IMR-90 (cell line): Measurements from ENCODE around the gene RAPGEF2. TPM values are rescaled to one million over a fixed set of nuclear protein-coding genes. Genes with fewer than 3 reads are reported as not detected.

ENCODE experiments used
- ATAC-seq: fragments of 200-7000 bp; cut with Tn5 transposase; 2 replicates; pipeline ENCODE4 v1.9.1; 2020; ENCODE audit warnings: low read depth, mild to moderate bottlenecking, moderate library complexity
- BruUV-seq: library from RNA; stranded (reverse); fragments of 400-500 nt; replicated peaks from 2 replicates; lab custom pipeline; 2021; lab: Mats Ljungman, UMichigan
- CTCF ChIA-PET: fragments of 300-600 bp; formaldehyde crosslinking; extraction: SDS; loops from one replicate; lab custom pipeline; 2021; ENCODE audit warnings: antibody characterized with exemption; lab: Yijun Ruan, JAX
- POLR2A ChIA-PET: fragments of 300-600 bp; sonication (Branson Sonifier 250); formaldehyde crosslinking; loops from one replicate; lab custom pipeline; 2022; ENCODE audit warnings: antibody characterized with exemption; ENCODE audit not compliant: unreplicated experiment; lab: Charles Lee
- DNase-seq: peaks from one replicate; pipeline ENCODE4 v3.0.0; 2013
- H2AFZ ChIP-seq: replicated peaks from 2 replicates; pipeline ENCODE3; 2013; ENCODE audit warnings: low read length, mild to moderate bottlenecking; ENCODE audit not compliant: poor library complexity
- H2AK5ac ChIP-seq: 2 replicates; pipeline ENCODE4 v1.6.1; 2013; ENCODE audit warnings: low read depth, low read length, inconsistent platforms
- H2AK9ac ChIP-seq: replicated peaks from 2 replicates; pipeline ENCODE3; 2013; ENCODE audit warnings: mild to moderate bottlenecking, low read depth, low read length, moderate library complexity; ENCODE audit not compliant: poor library complexity
- H2BK120ac ChIP-seq: 2 replicates; pipeline ENCODE4 v1.6.1; 2013; ENCODE audit warnings: low read depth, low read length, inconsistent platforms
- H2BK15ac ChIP-seq: 3 replicates; pipeline ENCODE4 v1.6.1; 2013; ENCODE audit warnings: low read depth, low read length, inconsistent platforms
- H2BK20ac ChIP-seq: 2 replicates; pipeline ENCODE4 v1.6.1; 2013; ENCODE audit warnings: low read depth, mild to moderate bottlenecking, inconsistent platforms, low read length, moderate library complexity
- H2BK5ac ChIP-seq: 2 replicates; pipeline ENCODE4 v1.6.1; 2013; ENCODE audit warnings: mild to moderate bottlenecking, low read depth, low read length, inconsistent platforms; ENCODE audit not compliant: poor library complexity, severe bottlenecking
- H3K14ac ChIP-seq: replicated peaks from 2 replicates; pipeline ENCODE4 v1.6.1; 2013; ENCODE audit warnings: low read depth, low read length, inconsistent platforms
- H3K18ac ChIP-seq: 2 replicates; pipeline ENCODE4 v1.6.1; 2013; ENCODE audit warnings: low read depth, low read length, control low read depth
- H3K23ac ChIP-seq: 2 replicates; pipeline ENCODE4 v1.6.1; 2013; ENCODE audit warnings: low read depth, low read length, inconsistent platforms
- H3K27ac ChIP-seq: 2 replicates; pipeline ENCODE4 v1.5.1; 2013; ENCODE audit warnings: mild to moderate bottlenecking, control low read depth, low read length; ENCODE audit not compliant: insufficient read depth
- H3K27me3 ChIP-seq: 2 replicates; pipeline ENCODE4 v1.6.1; 2013; ENCODE audit warnings: low read length; ENCODE audit not compliant: control insufficient read depth, insufficient read depth
- H3K36me3 ChIP-seq: 2 replicates; pipeline ENCODE4 v1.6.1; 2013; ENCODE audit warnings: low read length, mixed read lengths; ENCODE audit not compliant: control insufficient read depth, insufficient read depth
- H3K4ac ChIP-seq: 2 replicates; pipeline ENCODE4 v1.6.1; 2013; ENCODE audit warnings: low read depth, low read length, inconsistent platforms
- H3K4me1 ChIP-seq: 2 replicates; pipeline ENCODE4 v1.6.1; 2013; ENCODE audit warnings: low read length, mixed read lengths; ENCODE audit not compliant: control insufficient read depth, insufficient read depth
- H3K4me2 ChIP-seq: 2 replicates; pipeline ENCODE4 v1.6.1; 2013; ENCODE audit warnings: low read depth, mild to moderate bottlenecking, control low read depth, low read length, moderate library complexity
- H3K4me3 ChIP-seq: 2 replicates; pipeline ENCODE4 v1.5.1; 2013; ENCODE audit warnings: low read depth, mild to moderate bottlenecking, control low read depth, low read length, moderate library complexity; ENCODE audit not compliant: insufficient read depth
- H3K56ac ChIP-seq: 2 replicates; pipeline ENCODE4 v1.6.1; 2013; ENCODE audit warnings: low read length, inconsistent platforms; ENCODE audit not compliant: insufficient read depth; ENCODE audit errors: extremely low read depth
- H3K79me1 ChIP-seq, 2 experiments: 2 replicates each; pipeline ENCODE4 v1.6.1; 2013; ENCODE audit warnings: low read length in 2 of 2, inconsistent platforms in 1 of 2, low read depth in 1 of 2
- H3K9ac ChIP-seq: 2 replicates; pipeline ENCODE4 v1.6.1; 2013; ENCODE audit warnings: low read depth, low read length, control low read depth
- H3K9me1 ChIP-seq: 2 replicates; pipeline ENCODE4 v1.6.1; 2013; ENCODE audit warnings: low read length, inconsistent platforms; ENCODE audit not compliant: insufficient read depth
- H3K9me3 ChIP-seq: 2 replicates; pipeline ENCODE4 v1.6.1; 2013; ENCODE audit warnings: low read length; ENCODE audit not compliant: control insufficient read depth, insufficient read depth
- H4K20me1 ChIP-seq: 2 replicates; pipeline ENCODE4 v1.6.1; 2013; ENCODE audit warnings: low read length, inconsistent platforms; ENCODE audit not compliant: insufficient read depth
- H4K5ac ChIP-seq: 2 replicates; pipeline ENCODE4 v1.6.1; 2013; ENCODE audit warnings: mild to moderate bottlenecking, low read depth, low read length, control low read depth
- H4K8ac ChIP-seq, 2 experiments: 2 replicates each; pipeline ENCODE4 v1.6.1; 2013; ENCODE audit warnings: low read depth in 2 of 2, low read length in 2 of 2, control low read depth in 1 of 2, inconsistent platforms in 1 of 2
- H4K91ac ChIP-seq: 2 replicates; pipeline ENCODE4 v1.6.1; 2013; ENCODE audit warnings: low read depth, low read length, inconsistent platforms; ENCODE audit not compliant: insufficient read depth
- BHLHE40 ChIP-seq: fragments of 150-350 bp; IDR thresholded peaks from 2 replicates; pipeline ENCODE4 v1.6.1; 2016; ENCODE audit warnings: mild to moderate bottlenecking, low read depth, low read length
- CHD1 ChIP-seq: IDR thresholded peaks from 2 replicates; pipeline ENCODE4 v1.6.1; 2012; ENCODE audit warnings: low read depth, low read length, improper control_type of control experiment
- FOS ChIP-seq: fragments of 150-350 bp; IDR thresholded peaks from 2 replicates; pipeline ENCODE4 v1.6.1; 2016; ENCODE audit warnings: low read depth, low read length
- POLR2A ChIP-seq: IDR thresholded peaks from 2 replicates; pipeline ENCODE4 v1.6.1; 2012; ENCODE audit warnings: mild to moderate bottlenecking, low read depth, low read length
- RAD21 ChIP-seq: IDR thresholded peaks from 2 replicates; pipeline ENCODE4 v1.6.1; 2012; ENCODE audit warnings: low read length, improper control_type of control experiment
- RFX5 ChIP-seq: IDR thresholded peaks from 2 replicates; pipeline ENCODE4 v1.8.0; 2012; ENCODE audit warnings: low read depth, mild to moderate bottlenecking, low read length, moderate library complexity
- SMC3 ChIP-seq: fragments of 150-350 bp; IDR thresholded peaks from 2 replicates; pipeline ENCODE4 v1.6.1; 2016; ENCODE audit warnings: low read depth, mild to moderate bottlenecking, antibody characterized with exemption, low read length, moderate library complexity
- USF2 ChIP-seq: fragments of 150-350 bp; IDR thresholded peaks from 2 replicates; pipeline ENCODE4 v1.6.1; 2017; ENCODE audit warnings: mild to moderate bottlenecking, antibody characterized with exemption, low read length, low read depth
- dilution Hi-C: fragments of 300-500 bp; cut with HindIII; formaldehyde crosslinking; loops from one replicate; pipeline ENCODE4 v1.14.3; 2018; ENCODE audit warnings: low sequenced_read_pairs; ENCODE audit not compliant: unreplicated experiment
- in situ Hi-C: fragments of 300-500 bp; cut with MboI; formaldehyde crosslinking; loops from 3 replicates; pipeline ENCODE4 v1.14.3; 2019; ENCODE audit warnings: low sequenced_read_pairs, inconsistent platforms, mixed read lengths
- intact Hi-C: fragments of 100-400 bp; cut with micrococcal nuclease; formaldehyde crosslinking; loops from 2 replicates; pipeline ENCODE4 v1.10.0; 2022
- polyA plus RNA-seq, 3 experiments: library from polyadenylated mRNA; depleted of rRNA; stranded (reverse); fragments of >200 nt; gene quantifications; 2 replicates each; pipeline ENCODE4 v1.2.3, GENCODE V29; 2012; ENCODE audit warnings: low replicate concordance in 1 of 3
- total RNA-seq: library from RNA; depleted of rRNA; stranded (reverse); fragments of >200 nt; gene quantifications from 2 replicates; pipeline ENCODE4 v1.2.3, GENCODE V29; 2012

RAPGEF2 gene
- total and polyA plus RNA-seq, 2 of the 4 experiments (the other 2 are of a cell fraction), result 27.6 to 109 TPM

DNA sequence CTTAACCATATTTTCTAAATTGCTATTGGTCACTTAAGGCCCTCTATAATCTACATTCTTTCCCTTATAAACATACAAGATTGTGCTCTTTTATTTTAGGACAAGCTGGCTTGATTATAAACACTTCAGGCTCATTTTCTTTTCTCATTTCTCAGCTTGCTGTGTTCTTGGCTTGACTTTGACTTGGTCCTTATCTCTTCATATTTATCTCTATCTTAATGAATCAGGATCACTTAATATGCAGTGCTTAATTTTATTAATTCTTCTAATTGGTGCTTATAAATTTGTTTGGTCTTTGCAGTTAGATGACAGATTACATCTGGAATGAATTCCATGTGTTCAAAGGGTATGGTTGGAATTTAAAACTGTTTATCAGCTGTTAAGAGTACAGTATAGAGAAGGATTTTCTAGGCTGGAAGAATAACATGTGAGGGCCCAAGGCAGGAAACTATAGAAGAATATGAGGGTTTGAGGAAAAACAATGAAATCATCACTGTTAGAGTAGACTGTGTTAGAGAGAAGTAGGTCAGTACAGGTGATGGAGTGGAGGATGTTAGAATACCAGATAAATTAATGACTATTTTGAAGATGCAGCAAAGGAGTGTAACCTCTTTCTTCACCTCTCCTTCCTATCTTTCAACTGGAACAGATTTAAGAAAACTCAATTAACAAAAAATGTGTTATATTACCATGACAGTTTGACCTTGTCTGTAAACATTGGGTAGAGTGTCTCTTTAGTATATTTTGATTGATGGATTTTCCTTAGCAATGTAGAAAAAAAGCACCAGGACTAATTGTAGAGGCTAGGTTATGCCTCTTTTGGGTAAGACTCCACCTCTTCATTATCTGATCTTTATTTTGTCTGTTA lies 169.6 kb downstream of the RAPGEF2 start (continued):
- TF ChIP-seq USF2 (no peak), POLR2A (no peak), RAD21 (no peak)

DNA sequence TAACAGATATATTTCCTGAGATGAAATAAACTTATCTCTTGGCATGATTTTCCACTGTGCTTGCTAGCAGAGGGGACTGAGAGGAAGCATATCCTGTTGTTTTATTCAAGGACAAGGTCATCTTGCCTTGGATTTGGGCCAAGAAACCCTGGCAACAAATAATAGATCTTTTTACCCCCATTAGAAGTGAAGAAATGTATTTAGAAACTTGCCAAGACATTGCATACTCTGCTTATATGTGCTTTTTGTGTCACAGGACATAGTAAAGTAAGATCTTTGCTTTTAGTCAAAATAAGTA lies 170.2 kb downstream of the RAPGEF2 start:
- Histone ChIP-seq H3K4ac (peak overlapping the region; percentile 60; the same call in 1 of the 2 replicates), H3K27ac (peak overlapping the region; percentile 76; the same call in 1 of the 2 replicates), H2AK9ac (no peak overlapping the region), H4K20me1 (no peaks in the 10 kb centered on the region), H2BK20ac (peak overlapping the region; percentile 32), H3K36me3 (0 out of 2 replicates have a peak, but pooled peaks cover 1% of the 10 kb centered on the region), H3K4me1 (peaks cover 13% of the 10 kb centered on the region), H4K8ac (no peak overlapping the region), H3K9me3 (no peaks in the 10 kb centered on the region), H3K23ac (no peak overlapping the region), H3K9ac (no peak overlapping the region), H3K4me2 (peak overlapping the region; percentile 55; the same call in 1 of the 2 replicates), H3K79me1 (peaks cover 8 to 45% of the 10 kb centered on the region in 2 experiments; a peak in 3 of 4 replicates), H3K18ac (peak overlapping the region; percentile 61), H3K56ac (no peak overlapping the region), H2BK5ac (peak overlapping the region; percentile 86), H4K91ac (0 out of 2 replicates have a peak overlapping the region, but pooled peaks have one; percentile 8), H2BK15ac (0 out of 3 replicates have a peak overlapping the region, but pooled peaks have one; percentile 13), H2BK120ac (peak overlapping the region; percentile 33; the same call in 1 of the 2 replicates), H4K5ac (peak overlapping the region; percentile 90), H2AK5ac (peak overlapping the region; percentile 70; the same call in 1 of the 2 replicates), H2AFZ (no peak overlapping the region), H3K14ac (peak overlapping the region; percentile 13; the same call in 1 of the 2 replicates), H3K9me1 (no peaks in the 10 kb centered on the region; the same call in 1 of the 2 replicates), H3K27me3 (no peaks in the 10 kb centered on the region), H3K4me3 (no peak overlapping the region)
- POLR2A ChIA-PET, result no interaction called here
- DNase-seq, result no peak
- CTCF ChIA-PET, result no interaction called here
- no peak for TF ChIP-seq RFX5
- no peak for TF ChIP-seq SMC3
- no peak for TF ChIP-seq FOS
- TF ChIP-seq RAD21, result no peak
- TF ChIP-seq CHD1, result no peak
- no peak for TF ChIP-seq BHLHE40
- dilution Hi-C loops (no loop called here), intact Hi-C loops (no loop called here), in situ Hi-C loops (no loop called here)
- ATAC-seq, result no peak
- no TSS peak for BruUV-seq
